NCI-H1694 (cell line): ENCODE results near the gene GOLGA1.
A peak's percentile ranks its signal among the peaks of the same experiment; 100 is the strongest.

ENCODE experiments used
- DNase-seq: peaks from one replicate; lab custom pipeline; 2025; lab: John Stamatoyannopoulos, UW

Gene GOLGA1

GRCh38 chr9:124884376-124884775 is 56.5 kb downstream of the GOLGA1 start:
- DNase-seq, result no peak

DNA sequence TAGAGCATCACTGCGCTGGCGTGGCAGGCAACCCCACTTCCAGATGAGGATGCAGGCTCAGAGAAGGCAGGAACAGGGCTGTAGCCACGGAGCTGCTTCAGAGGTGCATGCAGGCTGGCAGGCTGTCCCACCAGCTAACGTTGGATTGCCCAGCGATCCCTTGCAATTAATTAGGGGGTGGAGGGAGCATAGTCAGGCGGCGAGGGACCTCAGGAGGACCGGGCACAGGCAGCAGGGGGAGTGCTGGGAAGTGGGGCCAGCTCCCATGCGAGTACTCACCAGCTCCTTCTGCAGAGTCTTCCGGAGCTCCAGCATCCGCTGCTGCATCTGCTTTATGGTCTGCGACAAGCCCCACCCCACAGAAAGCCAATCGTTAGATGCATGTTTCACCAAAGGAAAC is 58.7 kb downstream of the GOLGA1 start:
- no peak for DNase-seq

GRCh38 chr9:124881138-124881743 is 59.6 kb downstream of the GOLGA1 start:
- DNase-seq, result no peak

- no peak for DNase-seq
Observed at GRCh38 chr9:124880501-124880900, 60.4 kb downstream of the GOLGA1 start.

DNA sequence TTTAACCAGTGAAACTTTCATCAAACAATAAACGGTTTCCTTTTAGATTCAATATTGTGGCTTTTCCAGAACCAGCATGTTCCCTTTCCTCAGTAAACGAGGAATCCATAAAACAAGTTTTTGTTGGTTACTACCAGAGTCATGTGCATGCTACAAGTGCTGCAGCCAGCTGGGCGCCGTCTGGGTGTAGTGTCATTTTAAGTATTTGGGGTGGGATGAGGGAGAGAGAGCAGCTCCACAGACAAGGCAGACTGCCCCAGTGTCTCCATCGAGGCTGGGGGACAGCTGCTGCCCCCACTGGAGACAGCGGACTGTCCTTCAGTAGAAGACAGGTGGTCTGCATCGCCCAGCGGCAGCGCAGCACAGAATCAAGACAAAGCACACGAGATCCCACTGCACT is 61.7 kb downstream of the GOLGA1 start:
- no peak for DNase-seq

DNA sequence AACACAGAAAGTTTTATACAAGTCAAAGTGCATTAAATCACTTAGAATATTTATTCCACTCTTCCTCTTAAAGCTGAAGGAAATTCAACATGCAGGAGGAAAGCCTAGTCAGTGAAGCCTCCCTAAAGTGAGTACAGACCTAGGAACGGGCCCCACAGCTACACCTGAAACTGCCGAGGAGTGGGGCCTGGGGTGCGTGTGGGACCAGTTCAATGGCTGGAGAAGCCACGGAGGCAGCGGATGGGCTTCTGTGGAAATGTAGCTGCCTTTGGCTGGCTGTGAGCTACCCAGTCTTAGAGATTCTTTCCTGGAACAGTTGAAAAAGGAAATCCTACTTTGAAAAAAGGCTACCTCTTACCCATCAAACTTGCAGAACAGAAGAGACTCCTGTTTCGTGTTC is 62.4 kb downstream of the GOLGA1 start:
- DNase-seq, result no peak

DNA sequence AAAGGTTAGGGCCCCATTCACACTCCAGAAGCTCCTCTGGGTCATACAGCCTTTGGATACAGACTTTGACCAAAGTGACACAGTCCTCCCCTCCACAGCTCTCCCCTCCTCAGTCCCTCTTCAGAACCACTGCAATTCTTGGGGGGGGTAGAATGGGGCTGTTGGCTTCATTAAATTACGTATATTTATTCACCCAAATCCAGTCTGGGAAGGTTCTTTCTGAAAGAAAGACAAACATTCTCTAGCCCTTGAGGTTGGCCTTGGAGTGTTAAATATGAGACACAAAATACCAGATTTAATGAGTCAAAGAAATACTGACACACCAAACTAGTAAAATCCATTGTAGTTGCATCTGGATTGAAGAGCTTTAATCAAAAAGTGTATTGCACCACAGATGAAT is 62.9 kb downstream of the GOLGA1 start:
- DNase-seq, result no peak

- no peak for DNase-seq
Observed at GRCh38 chr9:124877021-124877782, 63.7 kb downstream of the GOLGA1 start.

DNA sequence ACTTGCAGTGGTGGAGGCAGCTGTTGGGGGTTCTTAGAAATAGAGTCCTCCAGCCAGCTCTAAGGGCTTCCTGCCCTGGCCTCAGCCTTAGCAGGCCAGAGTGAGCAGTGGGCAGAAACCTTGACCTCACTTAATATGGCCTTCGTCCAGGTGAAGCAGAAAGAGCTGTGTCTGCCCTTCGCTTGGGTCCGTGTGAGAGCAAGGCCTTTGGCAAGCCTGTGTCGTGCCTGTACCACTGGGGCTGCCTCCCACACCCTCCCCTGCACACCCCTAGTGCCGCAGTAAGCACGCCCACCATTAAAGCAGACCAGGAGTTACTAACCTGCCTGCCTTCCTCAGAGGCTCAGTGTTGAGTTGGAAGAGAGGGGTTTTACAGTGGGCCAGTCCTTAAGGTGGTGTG is 65.4 kb downstream of the GOLGA1 start:
- no peak for DNase-seq

- no peak for DNase-seq
Observed at GRCh38 chr9:124873664-124874063, 67.2 kb downstream of the GOLGA1 start.

GRCh38 chr9:124871156-124871561 is 69.7 kb downstream of the GOLGA1 start:
- no peak for DNase-seq

GRCh38 chr9:124870723-124871122 is 70.2 kb downstream of the GOLGA1 start:
- no peak for DNase-seq

- no peak for DNase-seq
Observed at GRCh38 chr9:124869986-124870560, 70.8 kb downstream of the GOLGA1 start.

GRCh38 chr9:124869466-124869985 is 71.4 kb downstream of the GOLGA1 start:
- DNase-seq, result no peak

GRCh38 chr9:124868511-124869465 is 72.1 kb downstream of the GOLGA1 start:
- DNase-seq, result peak; percentile 47

GRCh38 chr9:124863371-124863871 is 77.5 kb downstream of the GOLGA1 start:
- no peak for DNase-seq

- DNase-seq, result peak; percentile 65
Observed at GRCh38 chr9:124861342-124862229, 79.3 kb downstream of the GOLGA1 start, which contains the start of the genes ARPC5L and RPL35. ARPC5L (plus strand) TSS chr9:124862130; CDS start chr9:124869291, 7,161 bp downstream. RPL35 (minus strand) TSS chr9:124861957; CDS start chr9:124861912, 45 bp downstream.

GRCh38 chr9:124860582-124861341 is 80.1 kb downstream of the GOLGA1 start:
- DNase-seq, result no peak

GRCh38 chr9:124859803-124860581 is 80.9 kb downstream of the GOLGA1 start:
- no peak for DNase-seq
